ENCODE measurements around the gene CDC42EP4. TPM values are rescaled to one million over a fixed set of nuclear protein-coding genes. Genes with fewer than 3 reads are reported as not detected.
A peak's percentile ranks its signal among the peaks of the same experiment; 100 is the strongest.

CDC42EP4 gene
- total RNA-seq, 8 experiments from 2014 or later: 26.2 to 77.6 (median 39.6) TPM

DNA sequence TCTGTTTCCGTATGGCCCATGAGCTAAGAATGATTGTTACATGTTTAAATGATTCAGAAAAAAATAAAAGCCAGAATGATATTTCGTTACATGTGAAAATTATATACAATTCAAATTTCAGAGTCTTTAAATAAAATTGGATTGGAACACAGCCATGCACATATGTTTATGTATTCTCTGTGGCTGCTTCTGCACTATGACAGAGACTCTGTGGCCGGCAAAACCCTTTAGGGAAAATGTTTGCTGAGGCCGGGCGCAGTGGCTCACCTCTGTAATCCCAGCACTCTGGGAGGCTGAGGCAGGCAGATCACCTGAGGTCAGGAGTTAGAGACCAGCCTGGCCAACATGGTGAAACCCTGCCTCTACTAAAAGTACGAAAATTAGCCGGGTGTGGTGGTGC lies 15.9 kb upstream of the CDC42EP4 start:
- Histone ChIP-seq H3K4me3 (no peak overlapping the region), H3K4me1 (replicated peaks in 1 of 2) (peaks cover 12 to 26% of the 10 kb centered on the region in 2 donors), H3K27ac (no peak overlapping the region)
- in situ Hi-C loops (cut with MboI; ENCODE audit: low pct_unique_long_range_greater_than_20kb in 2 of 9, low sequenced_read_pairs in 9 of 9, unreplicated experiment in 9 of 9): no loop called here
- peak in 3 of 8 experiments; percentile 4 to 83 (median 8) for ATAC-seq (replicated peaks in 6 of 8)
- WGBS, 10 experiments: 10 to 100% (median 87%) methylated on average over 1 to 7 of the region's 7 CpGs

DNA sequence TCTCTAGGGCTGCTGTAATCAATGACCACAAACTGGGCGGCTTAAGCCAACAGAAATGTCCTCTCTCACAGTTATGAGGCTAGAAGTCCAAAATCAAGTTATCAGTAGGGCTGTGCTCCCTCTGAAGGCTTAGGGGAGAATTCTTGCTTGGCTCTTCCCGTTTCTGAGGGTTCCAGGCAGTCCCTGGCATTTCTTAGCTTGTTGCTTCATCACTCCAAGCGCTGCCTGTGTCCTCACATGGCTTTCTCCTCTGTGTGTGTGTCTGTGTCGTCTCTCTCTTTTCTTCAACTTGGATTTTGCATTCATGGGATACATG lies 13.7 kb upstream of the CDC42EP4 start:
- no peak overlapping the region for H3K4me3 ChIP-seq
- H3K4me1 ChIP-seq (replicated peaks in 1 of 2): peaks cover 22 to 36% of the 10 kb centered on the region in 2 donors
- in situ Hi-C loops (cut with MboI; ENCODE audit: low pct_unique_long_range_greater_than_20kb in 2 of 9, low sequenced_read_pairs in 9 of 9, unreplicated experiment in 9 of 9): no loop called here
- 0 to 94% (median 45%) methylated on average over 1 to 4 of the region's 4 CpGs; no CpG with 5 or more reads in 2 of the 10 experiments for WGBS, 10 experiments
- no peak overlapping the region for H3K27ac ChIP-seq
- ATAC-seq (replicated peaks in 6 of 8): peak in 3 of 8 experiments; percentile 25 to 47 (median 37)

DNA sequence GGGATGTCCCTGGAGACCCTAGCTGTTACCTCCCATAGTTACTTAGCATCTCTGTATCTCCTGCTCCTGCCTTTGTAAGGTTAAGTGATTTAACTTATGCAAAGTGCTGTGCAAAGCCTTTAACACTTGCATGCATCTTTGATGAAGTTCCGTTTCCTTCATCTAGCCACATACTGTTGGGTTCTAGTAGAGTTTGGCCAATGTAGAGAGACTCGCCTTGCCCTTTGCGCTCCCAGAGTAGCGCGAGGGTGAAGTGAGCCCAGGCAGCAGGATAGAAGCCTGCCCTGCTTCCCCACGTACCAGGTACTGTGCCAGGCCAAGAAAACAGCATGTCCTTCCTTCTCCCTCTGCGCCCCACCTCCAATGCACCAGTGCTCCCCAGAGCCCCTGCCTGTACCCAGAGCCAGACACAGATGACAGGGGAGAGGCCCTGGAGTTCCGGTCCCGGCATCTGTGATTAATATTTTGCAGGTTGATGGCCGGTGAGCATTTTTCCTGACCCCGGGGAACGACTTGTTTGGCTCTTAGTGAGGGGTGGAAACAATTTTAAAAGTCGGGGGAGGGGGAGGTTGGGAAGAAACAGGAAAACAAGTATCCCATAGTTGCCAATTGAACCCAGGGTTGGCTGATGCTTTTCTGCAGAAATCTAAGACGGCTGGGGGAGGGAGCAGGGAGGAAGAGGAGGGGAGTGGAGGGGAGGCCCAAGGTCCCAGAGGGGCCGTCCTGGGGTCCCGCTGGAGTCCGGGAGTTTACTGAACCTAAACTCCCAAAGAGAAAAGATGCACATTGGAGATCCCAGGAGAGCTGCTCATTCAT lies 13.1 kb upstream of the CDC42EP4 start:
- WGBS, 10 experiments: 25 to 100% (median 90%) methylated on average over 1 to 5 of the region's 17 CpGs; no CpG with 5 or more reads in 3 of the 10 experiments
- in situ Hi-C loops (cut with MboI; ENCODE audit: low pct_unique_long_range_greater_than_20kb in 2 of 9, low sequenced_read_pairs in 9 of 9, unreplicated experiment in 9 of 9): no loop called here
- peak in 1 of 8 experiments; percentile 6 for ATAC-seq (replicated peaks in 6 of 8)
- H3K4me1 ChIP-seq (replicated peaks in 1 of 2): peaks cover 26 to 38% of the 10 kb centered on the region in 2 donors
- H3K27ac ChIP-seq: no peak overlapping the region
- no peak overlapping the region for H3K4me3 ChIP-seq

- in situ Hi-C loops (cut with MboI; ENCODE audit: low pct_unique_long_range_greater_than_20kb in 2 of 9, low sequenced_read_pairs in 9 of 9, unreplicated experiment in 9 of 9): no loop called here
- Histone ChIP-seq H3K27ac (peak overlapping the region in 1 of 2 donors; percentile 68), H3K4me1 (replicated peaks in 1 of 2) (peaks cover 28 to 41% of the 10 kb centered on the region in 2 donors), H3K4me3 (no peak overlapping the region)
- 5 to 100% (median 33%) methylated on average over 1 to 5 of the region's 9 CpGs; no CpG with 5 or more reads in 4 of the 10 experiments for WGBS, 10 experiments
- ATAC-seq (replicated peaks in 6 of 8): peak; percentile 34 to 86 (median 82)
These were observed 12.3 kb upstream of the CDC42EP4 start for GRCh38 chr17:73324160-73324475.

GRCh38 chr17:73323409-73324159 lies 11.8 kb upstream of the CDC42EP4 start:
- H3K4me3 ChIP-seq: no peak overlapping the region
- peaks cover 31 to 46% of the 10 kb centered on the region in 2 donors for H3K4me1 ChIP-seq (replicated peaks in 1 of 2)
- WGBS, 10 experiments: 0 to 80% (median 55%) methylated on average over 1 to 2 of the region's 5 CpGs; no CpG with 5 or more reads in 5 of the 10 experiments
- in situ Hi-C loops (cut with MboI; ENCODE audit: low pct_unique_long_range_greater_than_20kb in 2 of 9, low sequenced_read_pairs in 9 of 9, unreplicated experiment in 9 of 9): no loop called here
- ATAC-seq (replicated peaks in 6 of 8): peak in 7 of 8 experiments; percentile 9 to 68 (median 57)
- H3K27ac ChIP-seq: peak overlapping the region in 1 of 2 donors; percentile 68

GRCh38 chr17:73320601-73321264 lies 8.9 kb upstream of the CDC42EP4 start:
- peak in 5 of 8 experiments; percentile 26 to 58 (median 56) for ATAC-seq (replicated peaks in 6 of 8)
- Histone ChIP-seq H3K4me3 (no peak overlapping the region), H3K4me1 (replicated peaks in 1 of 2) (peaks cover 39 to 49% of the 10 kb centered on the region in 2 donors), H3K27ac (peak overlapping the region in 1 of 2 donors; percentile 20)
- WGBS, 10 experiments: 8 to 100% (median 55%) methylated on average over 1 to 6 of the region's 6 CpGs; no CpG with 5 or more reads in 2 of the 10 experiments
- in situ Hi-C loops (cut with MboI; ENCODE audit: low pct_unique_long_range_greater_than_20kb in 2 of 9, low sequenced_read_pairs in 9 of 9, unreplicated experiment in 9 of 9): no loop called here

DNA sequence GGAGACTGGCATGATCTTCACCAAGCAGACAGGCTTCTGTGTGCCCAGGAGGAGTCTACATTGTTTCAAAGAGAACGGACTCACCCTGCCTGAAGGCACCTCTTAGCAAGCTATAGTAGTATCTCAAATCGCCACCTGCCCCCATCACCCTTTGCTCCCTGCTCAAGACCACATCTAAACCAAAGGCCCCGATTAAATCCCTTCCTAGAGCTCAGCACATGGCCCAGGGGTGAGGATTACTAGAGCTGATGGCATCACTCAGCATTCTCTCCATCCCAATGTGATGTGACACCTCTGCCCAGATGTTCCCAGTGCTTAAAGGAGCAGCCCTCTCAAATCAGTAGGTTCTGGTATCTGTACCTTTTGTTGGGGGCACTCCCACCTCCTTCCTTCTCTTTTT lies 8.0 kb upstream of the CDC42EP4 start:
- Histone ChIP-seq H3K4me3 (no peak overlapping the region), H3K4me1 (replicated peaks in 1 of 2) (peaks cover 39% of the 10 kb centered on the region in 2 donors), H3K27ac (no peak overlapping the region)
- in situ Hi-C loops (cut with MboI; ENCODE audit: low pct_unique_long_range_greater_than_20kb in 2 of 9, low sequenced_read_pairs in 9 of 9, unreplicated experiment in 9 of 9): no loop called here
- 67 to 100% (median 100%) methylated on average over 1 to 3 of the region's 3 CpGs; no CpG with 5 or more reads in 6 of the 10 experiments for WGBS, 10 experiments
- ATAC-seq (replicated peaks in 6 of 8): peak in 1 of 8 experiments; percentile 24

DNA sequence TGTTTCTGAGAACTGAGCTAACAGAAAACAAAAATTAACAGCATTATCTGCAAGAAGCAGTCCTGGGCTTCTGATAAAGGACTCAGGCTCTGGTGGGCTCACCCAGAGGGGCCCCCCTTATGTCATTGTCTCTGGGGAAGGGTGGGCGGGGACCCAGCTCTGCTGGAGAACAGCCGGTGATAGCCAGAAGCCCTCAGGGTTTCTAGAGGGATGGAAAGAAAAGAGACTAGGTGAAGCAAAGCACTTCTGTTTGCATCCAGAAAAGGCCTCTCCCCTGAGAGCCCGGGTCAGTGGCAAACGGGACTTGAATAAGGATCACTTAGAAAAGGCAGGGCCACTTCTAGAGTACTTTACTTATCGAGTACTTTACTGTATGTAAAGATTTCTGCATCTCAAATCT lies 7.0 kb upstream of the CDC42EP4 start:
- no peak for ATAC-seq (replicated peaks in 6 of 8)
- H3K4me1 ChIP-seq (replicated peaks in 1 of 2): peaks cover 30 to 32% of the 10 kb centered on the region in 2 donors
- in situ Hi-C loops (cut with MboI; ENCODE audit: low pct_unique_long_range_greater_than_20kb in 2 of 9, low sequenced_read_pairs in 9 of 9, unreplicated experiment in 9 of 9): no loop called here
- no peak overlapping the region for H3K27ac ChIP-seq
- 25 to 100% (median 30%) methylated on average over 1 to 3 of the region's 5 CpGs; no CpG with 5 or more reads in 5 of the 10 experiments for WGBS, 10 experiments
- no peak overlapping the region for H3K4me3 ChIP-seq

DNA sequence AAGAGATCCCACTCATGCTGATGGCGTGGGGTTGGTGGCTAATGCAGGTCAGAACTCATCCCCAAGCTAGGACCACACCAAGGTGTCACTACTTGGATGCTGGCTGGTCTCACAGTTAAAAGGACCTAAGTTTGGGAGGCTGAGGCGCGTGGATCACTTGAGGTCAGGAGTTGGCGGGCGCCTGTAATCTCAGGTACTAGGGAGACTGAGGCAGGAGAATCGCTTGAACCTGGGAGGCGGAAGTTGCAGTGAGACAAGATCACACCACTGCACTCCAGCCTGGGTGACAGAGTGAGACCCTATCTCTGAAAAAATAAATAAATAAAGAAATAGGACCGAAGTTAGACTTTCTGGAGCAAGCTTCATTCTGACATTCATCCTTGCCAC lies 6.6 kb upstream of the CDC42EP4 start:
- no peak for ATAC-seq (replicated peaks in 6 of 8)
- Histone ChIP-seq H3K4me3 (no peak overlapping the region), H3K27ac (no peak overlapping the region), H3K4me1 (replicated peaks in 1 of 2) (peaks cover 26 to 28% of the 10 kb centered on the region in 2 donors)
- in situ Hi-C loops (cut with MboI; ENCODE audit: low pct_unique_long_range_greater_than_20kb in 2 of 9, low sequenced_read_pairs in 9 of 9, unreplicated experiment in 9 of 9): no loop called here
- 50 to 100% (median 96%) methylated on average over 1 to 7 of the region's 8 CpGs; no CpG with 5 or more reads in 3 of the 10 experiments for WGBS, 10 experiments

DNA sequence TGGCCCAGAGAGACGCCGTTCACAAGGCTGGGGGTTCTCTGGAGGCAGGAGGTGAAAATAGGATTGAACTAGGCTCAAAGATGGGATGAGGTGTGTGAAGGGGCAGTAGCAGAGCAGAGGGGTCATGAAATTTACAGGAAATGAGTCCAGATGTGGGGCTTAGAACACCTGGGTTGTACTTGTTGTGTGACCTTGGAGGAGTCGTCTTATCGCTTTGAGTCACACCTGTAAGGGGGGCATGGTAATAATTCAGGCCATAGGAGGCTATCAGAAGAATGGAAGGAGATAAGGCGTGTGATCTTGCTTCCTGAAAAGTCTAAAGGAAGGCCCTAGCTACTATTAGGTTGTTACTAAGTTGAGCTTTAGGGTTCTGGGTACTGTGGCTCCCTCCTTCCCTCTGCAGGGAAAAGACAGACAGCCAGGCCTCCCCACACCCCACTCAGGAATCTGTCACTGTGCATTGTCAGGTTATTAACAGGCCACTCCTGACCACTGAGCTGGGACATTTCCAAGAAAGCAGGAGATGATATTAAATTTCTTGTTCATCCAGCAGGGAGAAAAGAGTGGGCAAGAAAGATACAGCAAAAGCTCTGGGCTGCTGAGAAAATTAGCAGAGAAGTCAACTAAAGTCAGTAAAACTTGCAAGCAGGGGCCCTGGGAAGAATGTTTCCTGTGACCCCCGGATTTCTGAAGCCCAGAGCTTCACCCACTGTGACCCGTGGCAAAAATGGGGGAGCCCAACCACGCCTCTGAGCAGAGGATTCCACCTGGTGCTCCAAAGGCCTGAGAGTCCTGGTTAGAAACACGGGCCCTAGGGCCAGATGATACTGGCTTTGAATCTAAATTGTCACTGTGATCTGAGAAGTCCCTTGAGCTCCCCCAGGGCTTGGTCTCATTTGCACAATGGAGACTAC lies 6.0 kb upstream of the CDC42EP4 start:
- Histone ChIP-seq H3K4me3 (no peak overlapping the region), H3K27ac (no peak overlapping the region), H3K4me1 (replicated peaks in 1 of 2) (peaks cover 28 to 33% of the 10 kb centered on the region in 2 donors)
- WGBS, 10 experiments: 56 to 100% (median 85%) methylated on average over 1 to 7 of the region's 9 CpGs; no CpG with 5 or more reads in 2 of the 10 experiments
- peak in 2 of 8 experiments; percentile 49 to 81 for ATAC-seq (replicated peaks in 6 of 8)
- in situ Hi-C loops (cut with MboI; ENCODE audit: low pct_unique_long_range_greater_than_20kb in 2 of 9, low sequenced_read_pairs in 9 of 9, unreplicated experiment in 9 of 9): no loop called here

- in situ Hi-C loops (cut with MboI; ENCODE audit: low pct_unique_long_range_greater_than_20kb in 2 of 9, low sequenced_read_pairs in 9 of 9, unreplicated experiment in 9 of 9): no loop called here
- 20 to 100% (median 60%) methylated on average over 1 to 5 of the region's 8 CpGs; no CpG with 5 or more reads in 3 of the 10 experiments for WGBS, 10 experiments
- no peak overlapping the region for H3K27ac ChIP-seq
- peaks cover 36 to 38% of the 10 kb centered on the region in 2 donors for H3K4me1 ChIP-seq (replicated peaks in 1 of 2)
- peak in 2 of 8 experiments; percentile 12 to 28 for ATAC-seq (replicated peaks in 6 of 8)
- H3K4me3 ChIP-seq: no peak overlapping the region
These were observed 5.2 kb upstream of the CDC42EP4 start for GRCh38 chr17:73316919-73317505.

GRCh38 chr17:73315471-73315870 lies 3.7 kb upstream of the CDC42EP4 start:
- H3K4me3 ChIP-seq: no peak overlapping the region
- in situ Hi-C loops (cut with MboI; ENCODE audit: low pct_unique_long_range_greater_than_20kb in 2 of 9, low sequenced_read_pairs in 9 of 9, unreplicated experiment in 9 of 9): no loop called here
- WGBS, 10 experiments: 0 to 100% (median 83%) methylated on average over 1 to 3 of the region's 5 CpGs; no CpG with 5 or more reads in 3 of the 10 experiments
- no peak overlapping the region for H3K27ac ChIP-seq
- peaks cover 26 to 29% of the 10 kb centered on the region in 2 donors for H3K4me1 ChIP-seq (replicated peaks in 1 of 2)
- ATAC-seq (replicated peaks in 6 of 8): no peak
